Heart right ventricle (tissue), 16 donors: Measurements from ENCODE around the gene IL1A. TPM values are rescaled to one million over a fixed set of nuclear protein-coding genes. Genes with fewer than 3 reads are reported as not detected.

Experiments used
- ATAC-seq, 8 donors: fragments of 200-7000 bp; cut with Tn5 transposase; one replicate each; pipeline ENCODE4 v1.9.1; 2020; ENCODE audit warnings: mild to moderate bottlenecking in 8 of 8, moderate library complexity in 8 of 8, moderate number of reproducible peaks in 1 of 8
- DNase-seq, 2 donors: peaks; one replicate each; pipeline ENCODE4 v3.0.0-alpha.2; 2020
- H3K27ac ChIP-seq, 10 donors: fragments of 200-600 bp; sonication (generic) in 2 of 10; one replicate each; pipeline versions ENCODE4 v1.5.0 to v1.8.0; 2020 to 2022; ENCODE audit warnings: mild to moderate bottlenecking in 3 of 10
- H3K27me3 ChIP-seq, 7 donors: fragments of 200-600 bp; one replicate each; pipeline ENCODE4 v1.8.0; 2021 to 2022; ENCODE audit warnings: mild to moderate bottlenecking in 2 of 7
- H3K36me3 ChIP-seq, 9 donors: fragments of 200-600 bp; sonication (generic) in 1 of 9; one replicate each; pipeline versions ENCODE4 v1.5.0 to v1.8.0; 2020 to 2022; ENCODE audit warnings: mild to moderate bottlenecking in 2 of 9
- H3K4me1 ChIP-seq, 9 donors: fragments of 200-600 bp; sonication (generic) in 1 of 9; one replicate each; pipeline versions ENCODE4 v1.5.0 to v1.8.0; 2020 to 2022; ENCODE audit warnings: mild to moderate bottlenecking in 4 of 9
- H3K4me3 ChIP-seq, 10 donors: fragments of 200-600 bp; sonication (generic) in 2 of 10; one replicate each; pipeline versions ENCODE4 v1.5.0 to v1.8.0; 2020 to 2022; ENCODE audit warnings: mild to moderate bottlenecking in 7 of 10, moderate library complexity in 2 of 10
- H3K9me3 ChIP-seq, 11 donors: fragments of 200-600 bp in 10 of 11; sonication (generic) in 2 of 11; one replicate each; pipeline versions ENCODE4 v1.5.0 to v1.8.0; 2013 to 2022; ENCODE audit warnings: mild to moderate bottlenecking in 2 of 11, control low read depth in 1 of 11, moderate library complexity in 1 of 11
- CTCF ChIP-seq, 9 donors: fragments of 200-600 bp; sonication (generic) in 2 of 9; IDR thresholded peaks; one replicate each; pipeline versions ENCODE4 v1.5.0 to v1.8.0; 2021 to 2022; ENCODE audit warnings: antibody characterized with exemption in 9 of 9, mild to moderate bottlenecking in 5 of 9, moderate library complexity in 1 of 9
- WGBS, 2 donors: extraction: QIAGEN DNeasy Blood & Tissue Kit; methylation state at CpG; one replicate each; pipeline ENCODE4 v1.1.7; 2013; ENCODE audit warnings: inconsistent platforms in 1 of 2; 5-methylcytosine and 5-hydroxymethylcytosine counted together
- intact Hi-C, 10 donors: fragments of 100-400 bp; cut with DNase I; formaldehyde crosslinking; loops; one replicate each; pipeline versions ENCODE4 v1.11.1 to v1.14.2; 2022
- polyA plus RNA-seq, 2 donors: library from polyadenylated mRNA; stranded (reverse); fragments of 200-250 nt; gene quantifications; one replicate each; pipeline ENCODE4 v1.2.3, GENCODE V29; 2013
- total RNA-seq, 10 donors: library from RNA; stranded (reverse); fragmentation: NEBNext Ultra II Directional in 3 of 10; extraction: Animal tissue kit (Norgen Biotek cat#: 25700) in 3 of 10; gene quantifications; one replicate each; pipeline versions ENCODE4 v1.2.1 to v1.2.4, GENCODE V29; 2021 to 2023
- donor health status: Arrhythmogenic right ventricular cardiomyopathy.
- donor health status: ischemic (EF 13 %, LVEDD 7.1; RV severe dilation, severe dysfunction).
- donor health status: healthy with polysubstance abuse.
- donor health status: DM: no; HTN: yes; CAD: no.
- donor health status: DM: no; HTN: no; CAD: no.
- donor health status: ischemic (EF 25% LVEDD 6.9; RV normal size, moderate dysfunction).
- donor health status: ischemic (EF 25% LVEDD 5.7; RV mildly dilated, moderate dysfunction).
- donor health status: healthy.
- donor health status: DM: yes; HTN: yes; CAD: no.
- donor health status: Ischemic cardiomyopathy.
- donor health status: ischemic (EF 35%, LVEDD 5.7; RV mildly dilated, moderate dysfunction).
- donor health status: nonischemic (EF 11% LVEDD 7.7; RV severe dilation, severe dysfunction).
- donor health status: DM: yes; HTN: yes; CAD: no.
- donor health status: PGD.
- donor health status: ischemic (EF 29% LVEDD 5.4; RV normal size, mild dysfunction).
- donor health status: nonischemic (EF 23%, LVEDD 6.1; RV moderate dilation, normal function).

IL1A gene
- total and polyA plus RNA-seq, 12 donors = 0.01 TPM; not detected in 11

GRCh38 chr2:112765251-112765650, 19.0 kb downstream of the IL1A start:
- peaks cover 0 to 37% (median 14%) of the 10 kb centered on the region in 9 donors for H3K4me1 ChIP-seq
- peak overlapping the region in 9 of 10 donors; percentile 61 to 87 (median 73) for H3K4me3 ChIP-seq
- TF ChIP-seq CTCF (IDR thresholded peaks at IDR 0.05) = no peak
- WGBS, 2 donors = 45 to 62% methylated on average over 4 of the region's 4 CpGs
- no peaks in the 10 kb centered on the region for H3K27me3 ChIP-seq
- H3K27ac ChIP-seq = peak overlapping the region in 1 of 10 donors; percentile 70
- H3K9me3 ChIP-seq = no peaks in the 10 kb centered on the region
- ATAC-seq (no peak), DNase-seq (no peak)
- intact Hi-C loops = loop anchor here in 2 of 10 donors (5.0 kb wide), 1 partner anchor 47 kb away; no protein-coding TSS in a partner anchor
- H3K36me3 ChIP-seq = peaks cover 0 to 8% (median 0%) of the 10 kb centered on the region in 9 donors

GRCh38 chr2:112764071-112765044, 19.9 kb downstream of the IL1A start, which contains the start of gene CKAP2L:
Gene CKAP2L (minus strand): TSS chr2:112764609. CDS start chr2:112764598, 11 bp downstream.
- peak in 1 of 9 donors; percentile 8 for TF ChIP-seq CTCF (IDR thresholded peaks at IDR 0.05)
- Histone ChIP-seq H3K9me3 (no peaks in the 10 kb centered on the region), H3K27me3 (no peaks in the 10 kb centered on the region), H3K4me3 (peak within 1 kb of the TSS; percentile 40 to 87 (median 72)), H3K4me1 (peaks cover 0 to 37% (median 14%) of the 10 kb centered on the region in 9 donors), H3K27ac (peak within 1 kb of the TSS in 5 of 10 donors; percentile 28 to 70 (median 39)), H3K36me3 (peaks cover 0 to 8% (median 0%) of the 10 kb centered on the region in 9 donors)
- DNase-seq (peak; percentile 93 to 97), ATAC-seq (peak; percentile 99 to 100 (median 100))
- WGBS, 2 donors = 0 to 1% methylated on average over 79 of the region's 79 CpGs
- intact Hi-C loops = loop anchor here in 3 of 10 donors (5.0 kb wide), 2 partner anchors 48 to 123 kb away; no protein-coding TSS in a partner anchor

GRCh38 chr2:112762276-112762675, 22.0 kb downstream of the IL1A start:
- Histone ChIP-seq H3K4me1 (peaks cover 0 to 21% (median 10%) of the 10 kb centered on the region in 9 donors), H3K27ac (no peak overlapping the region), H3K4me3 (no peak overlapping the region), H3K27me3 (no peaks in the 10 kb centered on the region), H3K36me3 (peaks cover 0 to 11% (median 0%) of the 10 kb centered on the region in 9 donors), H3K9me3 (no peaks in the 10 kb centered on the region)
- intact Hi-C loops = loop anchor here in 1 of 10 donors (5.0 kb wide), 1 partner anchor 125 kb away; no protein-coding TSS in a partner anchor
- WGBS, 2 donors = 89 to 90% methylated on average over 4 of the region's 4 CpGs
- DNase-seq = no peak
- ATAC-seq = no peak
- no peak for TF ChIP-seq CTCF (IDR thresholded peaks at IDR 0.05)

GRCh38 chr2:112760149-112760548, 24.1 kb downstream of the IL1A start:
- Histone ChIP-seq H3K4me3 (no peak overlapping the region), H3K27ac (no peak overlapping the region), H3K9me3 (no peaks in the 10 kb centered on the region), H3K36me3 (peaks cover 0 to 26% (median 0%) of the 10 kb centered on the region in 9 donors), H3K27me3 (no peaks in the 10 kb centered on the region), H3K4me1 (peaks cover 0 to 18% (median 8%) of the 10 kb centered on the region in 9 donors)
- intact Hi-C loops = loop anchor here in 1 of 10 donors (5.0 kb wide), 1 partner anchor 127 kb away; no protein-coding TSS in a partner anchor
- ATAC-seq = no peak
- DNase-seq = no peak
- 88 to 97% methylated on average over 1 of the region's 1 CpG for WGBS, 2 donors
- no peak for TF ChIP-seq CTCF (IDR thresholded peaks at IDR 0.05)
